Right lung (tissue), 5 donors: Measurements from ENCODE around the gene PIAS1. TPM values are rescaled to one million over a fixed set of nuclear protein-coding genes. Genes with fewer than 3 reads are reported as not detected.

Experiments
- DNase-seq, 2 donors: peaks; one replicate each; pipeline ENCODE4 v3.0.0-alpha.2; 2013
- polyA plus RNA-seq, 5 donors: library from polyadenylated mRNA; unstranded; fragments of 120-200 nt; gene quantifications; one replicate each; pipeline versions ENCODE4 v1.2.1 to v1.2.3, GENCODE V29; 2013; ENCODE audit warnings: inconsistent platforms in 1 of 5, low replicate concordance in 1 of 5; ENCODE audit not compliant: insufficient read length in 5 of 5, insufficient read depth in 1 of 5

The PIAS1 gene
- polyA plus RNA-seq, 5 donors: 49.8 to 77.8 (median 67.4) TPM

- no peak for DNase-seq
Measured at GRCh38 chr15:68175526-68175925, 121.4 kb downstream of the PIAS1 start.

- no peak for DNase-seq
Measured at GRCh38 chr15:68176601-68177000, 122.5 kb downstream of the PIAS1 start.

GRCh38 chr15:68177742-68178141, 123.6 kb downstream of the PIAS1 start:
- no peak for DNase-seq

GRCh38 chr15:68183616-68184315, 129.7 kb downstream of the PIAS1 start:
- DNase-seq: no peak

GRCh38 chr15:68184616-68185480, 130.7 kb downstream of the PIAS1 start:
- DNase-seq: no peak

GRCh38 chr15:68186671-68187397, 132.7 kb downstream of the PIAS1 start:
- no peak for DNase-seq

GRCh38 chr15:68187559-68187958, 133.4 kb downstream of the PIAS1 start:
- DNase-seq: peak; percentile 65 to 72

- no peak for DNase-seq
Measured at GRCh38 chr15:68188647-68189046, 134.5 kb downstream of the PIAS1 start.

GRCh38 chr15:68190048-68190447, 135.9 kb downstream of the PIAS1 start:
- no peak for DNase-seq

- DNase-seq: no peak
Measured at GRCh38 chr15:68191555-68191954, 137.4 kb downstream of the PIAS1 start.

- DNase-seq: no peak
Measured at GRCh38 chr15:68192117-68192516, 138.0 kb downstream of the PIAS1 start.

GRCh38 chr15:68192804-68193486, 138.8 kb downstream of the PIAS1 start:
- no peak for DNase-seq

GRCh38 chr15:68195336-68196112, 141.4 kb downstream of the PIAS1 start:
- DNase-seq: no peak

- no peak for DNase-seq
Measured at GRCh38 chr15:68196445-68197169, 142.5 kb downstream of the PIAS1 start.

- no peak for DNase-seq
Measured at GRCh38 chr15:68197170-68197492, 143.0 kb downstream of the PIAS1 start.

GRCh38 chr15:68197661-68198437, 143.7 kb downstream of the PIAS1 start:
- DNase-seq: no peak

GRCh38 chr15:68199340-68199739, 145.2 kb downstream of the PIAS1 start:
- no peak for DNase-seq

GRCh38 chr15:68200016-68200861, 146.1 kb downstream of the PIAS1 start:
- no peak for DNase-seq
